Measurements from ENCODE around the gene HCLS1. TPM values are rescaled to one million over a fixed set of nuclear protein-coding genes. Genes with fewer than 3 reads are reported as not detected.

Gene HCLS1
- total and polyA plus RNA-seq, 9 of the 15 experiments (the other 6 are each of a cell fraction or from before 2014, with no cell fraction given), result 4.8 to 34.1 (median 22.0) TPM

GRCh38 chr3:121696186-121696585 lies 35.5 kb upstream of the HCLS1 start:
- POLR2A ChIA-PET, result no interaction called here
- CTCF ChIA-PET (ENCODE audit: low intra/inter-chr PET ratio), result no interaction called here

GRCh38 chr3:121692010-121692699 lies 31.5 kb upstream of the HCLS1 start:
- Histone ChIP-seq H3K4me1 (replicated peaks in 1 of 2; ENCODE audit: control insufficient read depth in 2 of 2, insufficient read depth in 2 of 2, low read length in 2 of 2) (no peaks in the 10 kb centered on the region), H2AFZ (ENCODE audit: low read depth, low read length) (no peak overlapping the region), H3K79me2 (ENCODE audit: control insufficient read depth, insufficient read depth, low read length) (no peaks in the 10 kb centered on the region), H4K20me1 (replicated peaks; ENCODE audit: control insufficient read depth, insufficient read depth, low read length) (no peaks in the 10 kb centered on the region), H3K4me2 (ENCODE audit: insufficient read depth, low read length) (no peak overlapping the region), H3K9me1 (ENCODE audit: control insufficient read depth, insufficient read depth, low read length) (no peaks in the 10 kb centered on the region), H3K27ac (ENCODE audit: extremely low read depth, low read depth, low read length) (no peak overlapping the region), H3K9me3 (replicated peaks; ENCODE audit: control insufficient read depth, insufficient read depth, low read depth, low read length) (no peaks in the 10 kb centered on the region), H3K36me3 (ENCODE audit: control insufficient read depth, insufficient read depth, low read length) (peaks cover 17% of the 10 kb centered on the region; the same call in 1 of the 3 replicates), H3K9ac (ENCODE audit: insufficient read depth in 1 of 2, low read depth in 2 of 2, low read length in 2 of 2) (no peak overlapping the region), H3K27me3 (ENCODE audit: control insufficient read depth in 2 of 2, insufficient read depth in 2 of 2, low read length in 2 of 2) (no peaks in the 10 kb centered on the region), H3K4me3 (no peak overlapping the region)
- intact Hi-C loops (cut with micrococcal nuclease) (no loop called here), in situ Hi-C loops (cut with MboI) (no loop called here)
- DNase-seq (ENCODE audit: extremely low read depth in 1 of 4, low spot score in 3 of 4), result no peak
- ChIA-PET POLR2A (no interaction called here), CTCF (ENCODE audit: low intra/inter-chr PET ratio) (no interaction called here)
- no peak for FAIRE-seq
- no peak for TF ChIP-seq FOXO4 (CRISPR knock-in tag; IDR thresholded peaks at IDR 0.05)
- TF ChIP-seq ERF (CRISPR knock-in tag; IDR thresholded peaks at IDR 0.05), result no peak
- TF ChIP-seq SETDB1 (IDR thresholded peaks at IDR 0.05; ENCODE audit: low read length), result no peak
- no peak for ATAC-seq
- WGBS (ENCODE audit: insufficient coverage, low coverage, missing lambda C conversion rate), result 100% methylated on average over 2 of the region's 2 CpGs
- BruUV-seq (replicated peaks), result no TSS peak

More at GRCh38 chr3:121696186-121696585, 35.5 kb upstream of the HCLS1 start:
- Histone ChIP-seq H4K20me1 (replicated peaks; ENCODE audit: control insufficient read depth, insufficient read depth, low read length) (no peaks in the 10 kb centered on the region), H3K79me2 (ENCODE audit: control insufficient read depth, insufficient read depth, low read length) (no peaks in the 10 kb centered on the region), H3K27me3 (ENCODE audit: control insufficient read depth in 2 of 2, insufficient read depth in 2 of 2, low read length in 2 of 2) (no peaks in the 10 kb centered on the region), H3K27ac (ENCODE audit: extremely low read depth, low read depth, low read length) (no peak overlapping the region), H3K4me3 (no peak overlapping the region), H3K36me3 (ENCODE audit: control insufficient read depth, insufficient read depth, low read length) (peaks cover 28% of the 10 kb centered on the region; the same call in 2 of the 3 replicates), H3K4me1 (replicated peaks in 1 of 2; ENCODE audit: control insufficient read depth in 2 of 2, insufficient read depth in 2 of 2, low read length in 2 of 2) (no peaks in the 10 kb centered on the region), H3K4me2 (ENCODE audit: insufficient read depth, low read length) (no peak overlapping the region), H3K9me1 (ENCODE audit: control insufficient read depth, insufficient read depth, low read length) (no peaks in the 10 kb centered on the region), H3K9me3 (replicated peaks; ENCODE audit: control insufficient read depth, insufficient read depth, low read depth, low read length) (no peaks in the 10 kb centered on the region), H2AFZ (ENCODE audit: low read depth, low read length) (no peak overlapping the region), H3K9ac (ENCODE audit: insufficient read depth in 1 of 2, low read depth in 2 of 2, low read length in 2 of 2) (no peak overlapping the region)
- no peak for TF ChIP-seq NELFE (IDR thresholded peaks at IDR 0.05; ENCODE audit: insufficient read depth, insufficient read length)
- TF ChIP-seq NFIC (IDR thresholded peaks at IDR 0.05), result peak; percentile 68
- no TSS peak for BruUV-seq (replicated peaks)
- no peak for DNase-seq (ENCODE audit: extremely low read depth in 1 of 4, low spot score in 3 of 4)
- in situ Hi-C loops (cut with MboI) (no loop called here), intact Hi-C loops (cut with micrococcal nuclease) (no loop called here)
- ATAC-seq, result no peak
- no peak for FAIRE-seq
- 71% methylated on average over 2 of the region's 3 CpGs for WGBS (ENCODE audit: insufficient coverage, low coverage, missing lambda C conversion rate)
